Stomach (tissue), 9 donors: ENCODE results near the gene PDCD10. TPM values are rescaled to one million over a fixed set of nuclear protein-coding genes. Genes with fewer than 3 reads are reported as not detected.

Experiments
- DNase-seq, 2 donors: peaks; one replicate each; pipeline versions ENCODE4 v3.0.0 to v3.0.0-alpha.2; 2013 to 2019
- H3K27ac ChIP-seq, 5 donors: fragments of 200-600 bp in 4 of 5; sonication (generic) in 4 of 5; one replicate each; pipeline ENCODE4 v1.5.1; 2013 to 2019; ENCODE audit warnings: mild to moderate bottlenecking in 1 of 5, moderate library complexity in 1 of 5
- H3K27me3 ChIP-seq, 3 donors: fragments of 200-600 bp; sonication (generic); one replicate each; pipeline ENCODE4 v1.5.1; 2017 to 2019; ENCODE audit warnings: mixed run types in 1 of 3
- H3K36me3 ChIP-seq, 4 donors: fragments of 200-600 bp; sonication (generic); 1 replicate in 3 of 4; 2 replicates in 1 of 4; pipeline ENCODE4 v1.5.1; 2016 to 2019
- H3K4me1 ChIP-seq, 4 donors: fragments of 200-600 bp; sonication (generic); one replicate each; pipeline ENCODE4 v1.5.1; 2016 to 2019
- H3K4me3 ChIP-seq, 4 donors: fragments of 200-600 bp; sonication (generic) in 3 of 4; one replicate each; pipeline ENCODE4 v1.5.1; 2016 to 2019; ENCODE audit warnings: mild to moderate bottlenecking in 1 of 4
- H3K9me3 ChIP-seq, 4 donors: fragments of 200-600 bp; sonication (generic); one replicate each; pipeline ENCODE4 v1.5.1; 2016 to 2019
- CTCF ChIP-seq, 7 experiments: fragments of 450-650 bp in 4 of 7; fragments of 200-600 bp in 3 of 7; sonication (generic) in 3 of 7; IDR thresholded peaks; one replicate each; pipeline ENCODE4 v1.5.1; 2016 to 2019; ENCODE audit warnings: antibody characterized with exemption in 7 of 7, control low read depth in 2 of 7, mild to moderate bottlenecking in 1 of 7
- POLR2A ChIP-seq, 4 donors: fragments of 450-650 bp; IDR thresholded peaks; one replicate each; pipeline ENCODE4 v1.6.1; 2016; ENCODE audit warnings: antibody characterized with exemption in 4 of 4, control low read depth in 2 of 4, mild to moderate bottlenecking in 1 of 4, moderate library complexity in 1 of 4
- WGBS, 5 donors: extraction: QIAGEN DNeasy Blood & Tissue Kit in 3 of 5; methylation state at CpG; one replicate each; pipeline versions ENCODE4 v1.1.5 to v1.1.7; 2013 to 2018; 5-methylcytosine and 5-hydroxymethylcytosine counted together
- intact Hi-C: fragments of 100-400 bp; cut with DNase I; formaldehyde crosslinking; loops from one replicate; pipeline ENCODE4 v1.15.1; 2023; ENCODE audit warnings: low total_unique reads
- polyA plus RNA-seq, 3 donors: library from polyadenylated mRNA; stranded (reverse); fragments of 200-250 nt; gene quantifications; one replicate each; pipeline ENCODE4 v1.2.3, GENCODE V29; 2013
- small RNA-seq, 4 donors: library from RNA; depleted of rRNA; stranded (forward); fragments of <200 nt; gene quantifications; one replicate each; pipeline ENCODE3, GENCODE V24; 2016
- total RNA-seq, 5 donors: library from RNA; depleted of rRNA; stranded (reverse); fragments of >200 nt; gene quantifications; one replicate each; pipeline versions ENCODE4 v1.1.0 to v1.2.3, GENCODE V29; 2014 to 2016
- donor health status: healthy with polysubstance abuse.
- donor health status: Bipolar disorder and iron deficiency.
- donor health status: healthy.

PDCD10 gene
- total and polyA plus RNA-seq, 8 donors: 30.9 to 213 (median 55.2) TPM

DNA sequence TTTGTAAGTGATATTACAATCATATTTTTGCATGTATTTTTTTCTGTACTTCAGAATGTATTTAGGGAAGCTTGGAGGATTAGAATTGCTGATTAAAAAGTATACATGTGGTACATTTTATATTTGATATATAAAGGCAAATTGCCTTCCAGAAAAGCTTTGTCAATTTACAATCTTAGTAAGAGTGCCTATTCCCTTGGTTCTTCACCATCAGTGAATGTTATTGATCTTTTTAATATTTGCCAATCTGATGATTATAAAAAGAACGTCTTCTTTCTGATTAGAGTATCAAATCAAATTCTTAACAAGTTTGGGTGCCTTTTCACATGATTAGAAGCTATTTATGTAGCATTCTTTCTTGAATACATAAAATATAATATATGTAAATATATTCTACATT is 90.1 kb downstream of the PDCD10 start:
- WGBS, 5 donors: 59 to 77% (median 65%) methylated on average over 1 of the region's 1 CpG
- no peaks in the 10 kb centered on the region for H3K4me1 ChIP-seq
- DNase-seq: no peak
- no peak overlapping the region for H3K27ac ChIP-seq
- no peak for TF ChIP-seq CTCF (IDR thresholded peaks at IDR 0.05)
- no peak for TF ChIP-seq POLR2A (IDR thresholded peaks at IDR 0.05)
- intact Hi-C loops: no loop called here
- peaks cover 0 to 18% (median 9%) of the 10 kb centered on the region in 4 donors for H3K9me3 ChIP-seq
- H3K27me3 ChIP-seq: no peaks in the 10 kb centered on the region
- H3K36me3 ChIP-seq: no peaks in the 10 kb centered on the region
- H3K4me3 ChIP-seq: no peak overlapping the region

Small RNAs within 50 kb of the gene (small RNA-seq; reads per million reads assigned to genes)
- 0 reads per million in 4 donors for gene HMGN1P8

Other genes starting within 250 kb of the PDCD10 start
- gene WDR49, start 81.0 kb downstream of the PDCD10 start, total RNA-seq: 1 to 10 TPM in 2 of 5 donors, not detected in 3; 1.5 to 2.2 TPM
- gene WDR49, start 81.0 kb downstream of the PDCD10 start, polyA plus RNA-seq: under 1 TPM in 1 of 3 donors, not detected in 2; 0.33 TPM
- 1 to 10 TPM in 2 of 5 donors, not detected in 3; 5.9 to 7.9 TPM for gene SERPINI1, start 829 bp upstream of the PDCD10 start, total RNA-seq
- gene SERPINI1, start 829 bp upstream of the PDCD10 start, polyA plus RNA-seq: 1 to 10 TPM; 6.2 to 8.6 (median 6.4) TPM